Dermis blood vessel endothelial cell (primary cell): Measurements from ENCODE around the gene LAG3. TPM values are rescaled to one million over a fixed set of nuclear protein-coding genes. Genes with fewer than 3 reads are reported as not detected.

ENCODE experiments used
- DNase-seq: peaks from one replicate; pipeline ENCODE4 v3.0.0; 2010
- total RNA-seq: library from RNA; depleted of rRNA; stranded (reverse); fragments of >200 nt; gene quantifications from 2 replicates; pipeline ENCODE4 v1.2.3, GENCODE V29; 2014

Gene LAG3
- total RNA-seq, 1 donor from 2014 or later: under 0.01 TPM

- DNase-seq: no peak
Observed at GRCh38 chr12:6824085-6824775, 51.9 kb downstream of the LAG3 start.

GRCh38 chr12:6824901-6825381 is 52.6 kb downstream of the LAG3 start:
- peak; percentile 36 for DNase-seq

- peak; percentile 91 for DNase-seq
Observed at GRCh38 chr12:6825398-6826124, 53.2 kb downstream of the LAG3 start.

DNA sequence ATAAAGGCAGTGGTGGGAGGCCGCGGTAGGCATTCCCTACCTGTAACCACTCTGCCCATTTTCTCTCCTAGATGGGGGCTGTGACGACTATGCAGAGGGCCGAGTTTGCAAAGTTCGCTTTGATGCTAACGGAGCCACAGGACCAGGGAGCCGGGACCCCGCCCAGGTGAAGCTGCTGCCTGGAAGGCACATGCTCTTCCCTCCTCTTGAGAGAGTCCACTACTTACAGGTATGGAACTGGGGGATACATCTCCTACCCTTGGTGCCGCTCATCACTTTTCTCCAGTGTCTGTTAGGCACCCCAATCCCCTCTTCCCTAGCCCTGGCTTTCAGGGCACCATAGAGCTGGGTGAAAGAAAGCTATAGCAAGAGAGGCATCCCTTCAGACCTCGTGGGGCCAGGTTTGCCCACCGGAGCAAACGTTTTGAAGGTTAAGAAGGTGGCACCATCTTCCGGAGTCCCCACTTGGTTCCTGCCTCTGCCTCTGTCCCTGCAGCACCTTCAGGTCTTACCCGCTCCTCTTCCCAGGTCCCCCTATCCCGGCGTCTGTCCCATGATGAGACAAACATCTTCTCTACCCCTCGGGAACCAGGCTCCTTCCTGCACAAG is 53.9 kb downstream of the LAG3 start:
- no peak for DNase-seq

- DNase-seq: no peak
Observed at GRCh38 chr12:6826734-6827436, 54.6 kb downstream of the LAG3 start.

GRCh38 chr12:6827437-6827911 is 55.2 kb downstream of the LAG3 start:
- DNase-seq: peak; percentile 72

Other genes with a start within 250 kb of the LAG3 start
- gene GAPDH, start 238.0 kb upstream of the LAG3 start, total RNA-seq: 4,017 and 6,422 TPM in 2 replicates
- gene IFFO1, start 216.5 kb upstream of the LAG3 start, total RNA-seq: 13.1 and 13.6 TPM in 2 replicates
- gene NOP2, start 204.2 kb upstream of the LAG3 start, total RNA-seq: 15.5 and 19.3 TPM in 2 replicates
- gene CHD4, start 165.1 kb upstream of the LAG3 start, total RNA-seq: 213 and 302 TPM in 2 replicates
- gene LPAR5, start 136.6 kb upstream of the LAG3 start, total RNA-seq: not detected in 2 replicates
- 0.42 and 1.5 TPM in 2 replicates for gene ACRBP, start 125.1 kb upstream of the LAG3 start, total RNA-seq
- gene ING4, start 109.4 kb upstream of the LAG3 start, total RNA-seq: 44.0 and 61.1 TPM in 2 replicates
- gene ZNF384, start 83.1 kb upstream of the LAG3 start, total RNA-seq: 12.1 and 15.9 TPM in 2 replicates
- not detected in 2 replicates for gene PIANP, start 71.7 kb upstream of the LAG3 start, total RNA-seq
- 31.7 and 41.4 TPM in 2 replicates for gene COPS7A, start 48.5 kb upstream of the LAG3 start, total RNA-seq
- gene MLF2, start 19.4 kb upstream of the LAG3 start, total RNA-seq: 107 and 161 TPM in 2 replicates
- gene PTMS, start 6.2 kb upstream of the LAG3 start, total RNA-seq: 65.5 and 130 TPM in 2 replicates
- not detected in 2 replicates for gene CD4, start 17.0 kb downstream of the LAG3 start, total RNA-seq
- gene GPR162, start 49.3 kb downstream of the LAG3 start, total RNA-seq: 0.93 and 1.9 TPM in 2 replicates
- 18.8 and 22.1 TPM in 2 replicates for gene P3H3, start 55.9 kb downstream of the LAG3 start, total RNA-seq
- 0.28 and 1.0 TPM in 2 replicates for gene GNB3, start 68.4 kb downstream of the LAG3 start, total RNA-seq
- gene CDCA3, start 78.8 kb downstream of the LAG3 start, total RNA-seq: 5.6 and 24.0 TPM in 2 replicates
- gene USP5, start 79.6 kb downstream of the LAG3 start, total RNA-seq: 85.3 and 128 TPM in 2 replicates
- gene TPI1, start 95.0 kb downstream of the LAG3 start, total RNA-seq: 625 and 743 TPM in 2 replicates
- gene SPSB2, start 100.8 kb downstream of the LAG3 start, total RNA-seq: 3.5 and 6.0 TPM in 2 replicates
- 2.2 and 5.8 TPM in 2 replicates for gene LRRC23, start 132.3 kb downstream of the LAG3 start, total RNA-seq
- 2.8 and 2.9 TPM in 2 replicates for gene ENO2, start 142.1 kb downstream of the LAG3 start, total RNA-seq
- 12.1 and 18.7 TPM in 2 replicates for gene ATN1, start 155.4 kb downstream of the LAG3 start, total RNA-seq
- gene RNU7-1, start 171.3 kb downstream of the LAG3 start, total RNA-seq: not detected in 2 replicates
- 73.7 and 177 TPM in 2 replicates for gene C12orf57, start 171.5 kb downstream of the LAG3 start, total RNA-seq
- 2.4 and 3.4 TPM in 2 replicates for gene PTPN6, start 178.8 kb downstream of the LAG3 start, total RNA-seq
- gene PHB2, start 198.1 kb downstream of the LAG3 start, total RNA-seq: 191 and 205 TPM in 2 replicates
- 35.6 and 39.3 TPM in 2 replicates for gene EMG1, start 198.4 kb downstream of the LAG3 start, total RNA-seq
- gene LPCAT3, start 246.0 kb downstream of the LAG3 start, total RNA-seq: 8.0 and 15.3 TPM in 2 replicates